OCI-LY7 (cell line): ENCODE data around the gene PLSCR5.

Experiments used
- CTCF ChIP-seq: fragments of 200-600 bp; sonication (generic); conservative IDR thresholded peaks from 2 replicates; pipeline ENCODE4 v1.5.1; 2014; ENCODE audit warnings: mild to moderate bottlenecking, antibody characterized with exemption, low read length, moderate library complexity, mixed read lengths
- EZH2phosphoT487 ChIP-seq: fragments of 200-600 bp; sonication (generic); IDR thresholded peaks from 2 replicates; pipeline ENCODE4 v1.6.1; 2018; ENCODE audit warnings: low read depth, borderline replicate concordance, mild to moderate bottlenecking, mixed run types, antibody characterized with exemption, low read length, moderate library complexity, mixed read lengths

- TF ChIP-seq CTCF (no peak), EZH2phosphoT487 (no peak)
Measured at GRCh38 chr3:146544929-146545528, 60.1 kb downstream of the PLSCR5 start.
